Adrenal gland (tissue), 5 donors: ENCODE data around the gene CYSTM1.

Experiments used
- CTCF ChIP-seq, 6 experiments: fragments of 450-650 bp in 4 of 6; fragments of 200-600 bp in 2 of 6; sonication (generic) in 1 of 6; IDR thresholded peaks; 1 replicate in 5 of 6; 2 replicates in 1 of 6; pipeline versions ENCODE4 v1.5.1 to v1.8.0; 2016 to 2021; ENCODE audit warnings: antibody characterized with exemption in 6 of 6, mild to moderate bottlenecking in 2 of 6, moderate library complexity in 1 of 6
- POLR2A ChIP-seq, 2 donors: fragments of 450-650 bp; IDR thresholded peaks; one replicate each; pipeline ENCODE4 v1.6.1; 2017; ENCODE audit warnings: antibody characterized with exemption in 2 of 2, mild to moderate bottlenecking in 2 of 2, moderate library complexity in 1 of 2
- donor health status: DM: no; HTN: no; CAD: no.

GRCh38 chr5:140126315-140127012 is 48.5 kb upstream of the CYSTM1 start:
- no peak for TF ChIP-seq CTCF (IDR thresholded peaks at IDR 0.05)
- no peak for TF ChIP-seq POLR2A (IDR thresholded peaks at IDR 0.05)
